Breast epithelium (tissue), 3 donors: ENCODE measurements around the gene FOSL1.

Source experiments
- CTCF ChIP-seq, 3 donors: fragments of 450-650 bp; IDR thresholded peaks; one replicate each; pipeline ENCODE4 v1.5.1; 2016 to 2017; ENCODE audit warnings: antibody characterized with exemption in 3 of 3, mild to moderate bottlenecking in 3 of 3, moderate library complexity in 3 of 3
- POLR2A ChIP-seq: fragments of 450-650 bp; IDR thresholded peaks from one replicate; pipeline ENCODE4 v1.6.1; 2016; ENCODE audit warnings: antibody characterized with exemption, mild to moderate bottlenecking, moderate library complexity
- POLR2AphosphoS5 ChIP-seq, 3 donors: sonication (generic); formaldehyde crosslinking; IDR thresholded peaks; one replicate each; pipeline ENCODE4 v1.6.1; 2017; ENCODE audit warnings: antibody characterized with exemption in 3 of 3

- no peak for TF ChIP-seq POLR2A
- TF ChIP-seq CTCF (IDR thresholded peaks at IDR 0.05): no peak
- no peak for TF ChIP-seq POLR2AphosphoS5 (IDR thresholded peaks at IDR 0.05)
Observed at GRCh38 chr11:65880844-65881421, 19.3 kb downstream of the FOSL1 start.
